T-cell (primary cell): ENCODE results near the gene PTPRB. TPM values are rescaled to one million over a fixed set of nuclear protein-coding genes. Genes with fewer than 3 reads are reported as not detected.

Experiments
- ATAC-seq, 4 experiments: fragments of 200-7000 bp in 3 of 4; fragments of 150-1000 bp in 1 of 4; cut with Tn5 transposase; replicated peaks in 1 of 4; 1 replicate in 3 of 4; 2 replicates in 1 of 4; pipeline ENCODE4 v1.10.0; 2021; ENCODE audit warnings: moderate library complexity in 3 of 4, mild to moderate bottlenecking in 2 of 4, moderate number of reproducible peaks in 1 of 4
- CTCF ChIA-PET, 2 donors: fragments of 300-600 bp; sonication (Branson Sonifier 250); formaldehyde crosslinking; loops; one replicate each; lab custom pipeline; 2022; ENCODE audit warnings: antibody characterized with exemption in 2 of 2; lab: Charles Lee
- POLR2A ChIA-PET, 2 donors: fragments of 300-600 bp; sonication (Branson Sonifier 250); formaldehyde crosslinking; loops; one replicate each; lab custom pipeline; 2022; ENCODE audit warnings: antibody characterized with exemption in 2 of 2; lab: Charles Lee
- DNase-seq, 35 experiments: peaks; one replicate each; pipeline versions ENCODE4 v3.0.0 to v3.0.0-alpha.2; 2013 to 2023
- H3K27ac ChIP-seq: one replicate; pipeline ENCODE4 v1.5.1; 2013; ENCODE audit warnings: low read length
- H3K27me3 ChIP-seq, 2 experiments: replicated peaks in 1 of 2; 1 replicate in 1 of 2; 2 replicates in 1 of 2; pipeline versions ENCODE4 v1.6.1 to v1.7.0; 2013; ENCODE audit warnings: low read length in 1 of 2, mixed read lengths in 1 of 2; ENCODE audit not compliant: control insufficient read depth in 2 of 2, insufficient read depth in 2 of 2; ENCODE audit errors: extremely low read depth in 1 of 2
- H3K36me3 ChIP-seq, 2 donors: 1 replicate in 1 of 2; 2 replicates in 1 of 2; pipeline versions ENCODE4 v1.6.1 to v1.7.0; 2013; ENCODE audit warnings: low read length in 1 of 2; ENCODE audit not compliant: control insufficient read depth in 2 of 2, insufficient read depth in 1 of 2; ENCODE audit errors: extremely low read depth in 1 of 2
- H3K4me1 ChIP-seq, 2 experiments: 1 replicate in 1 of 2; 2 replicates in 1 of 2; pipeline versions ENCODE4 v1.6.1 to v1.7.0; 2013; ENCODE audit warnings: low read length in 2 of 2, mixed read lengths in 1 of 2; ENCODE audit not compliant: insufficient read depth in 2 of 2, control insufficient read depth in 1 of 2; ENCODE audit errors: extremely low read depth in 1 of 2
- H3K4me3 ChIP-seq, 2 donors: 1 replicate in 1 of 2; 2 replicates in 1 of 2; pipeline versions ENCODE4 v1.5.1 to v1.7.0; 2013; ENCODE audit warnings: mild to moderate bottlenecking in 2 of 2, low read length in 1 of 2, moderate library complexity in 1 of 2; ENCODE audit not compliant: control insufficient read depth in 1 of 2; ENCODE audit errors: extremely low read depth in 1 of 2
- H3K9me3 ChIP-seq: 2 replicates; pipeline ENCODE4 v1.7.0; 2013
- H3K27ac Mint-ChIP-seq, 2 donors: one replicate each; pipeline ENCODE4 v1.8.0; 2020 to 2021; ENCODE audit warnings: mild to moderate bottlenecking in 2 of 2, mixed read lengths in 2 of 2
- H3K27me3 Mint-ChIP-seq, 2 donors: one replicate each; pipeline ENCODE4 v1.8.0; 2021 to 2022; ENCODE audit warnings: mixed read lengths in 2 of 2
- H3K36me3 Mint-ChIP-seq: one replicate; pipeline ENCODE4 v1.8.0; 2021; ENCODE audit warnings: mixed read lengths
- H3K4me1 Mint-ChIP-seq, 3 donors: one replicate each; pipeline ENCODE4 v1.8.0; 2020 to 2022; ENCODE audit warnings: mixed read lengths in 3 of 3, mild to moderate bottlenecking in 1 of 3
- H3K4me3 Mint-ChIP-seq, 3 donors: one replicate each; pipeline ENCODE4 v1.8.0; 2020 to 2022; ENCODE audit warnings: mild to moderate bottlenecking in 3 of 3, mixed read lengths in 3 of 3, moderate library complexity in 3 of 3
- H3K9me3 Mint-ChIP-seq, 3 donors: one replicate each; pipeline ENCODE4 v1.8.0; 2020 to 2022; ENCODE audit warnings: mixed read lengths in 3 of 3
- WGBS: methylation state at CpG from one replicate; pipeline ENCODE4 v1.1.5; 2013; ENCODE audit warnings: missing lambda C conversion rate; ENCODE audit not compliant: insufficient coverage; 5-methylcytosine and 5-hydroxymethylcytosine counted together
- total RNA-seq, 35 experiments: library from RNA in 6 of 35; stranded (reverse) in 6 of 35; fragments of 120-200 nt in 1 of 35; gene quantifications; one replicate each; pipeline versions ENCODE4 v1.2.1 to v1.2.4 and lab custom pipeline; 2013 to 2026

PTPRB gene
- total RNA-seq, 5 donors from 2014 or later (not counting 1 experiment from before 2014, with no cell fraction given): 0.06 to 0.30 (median 0.16) TPM; not detected in 1

DNA sequence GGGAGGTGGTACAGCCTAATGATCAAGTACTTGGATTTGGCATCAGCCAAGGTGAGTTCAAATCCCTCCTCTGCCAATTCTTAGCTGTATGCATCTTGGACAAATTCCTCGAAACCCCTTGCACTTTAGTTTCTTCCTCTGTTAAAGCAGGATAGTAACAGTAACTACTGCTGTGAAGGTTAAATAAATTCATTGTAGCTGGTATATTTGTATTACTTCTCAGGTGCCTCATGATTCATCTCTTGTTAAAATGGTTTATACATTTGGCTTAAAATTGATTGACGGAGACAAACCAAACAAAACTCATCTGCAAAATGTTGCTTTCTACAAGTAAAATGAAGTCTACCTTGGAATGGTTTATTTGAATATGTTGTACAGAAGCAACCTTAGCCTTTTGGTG, 2.3 kb upstream of the PTPRB start:
- no peak overlapping the region for H3K4me3 Mint-ChIP-seq
- H3K27ac Mint-ChIP-seq: no peak overlapping the region
- no CpG with 5 or more reads among the region's 2 CpGs for WGBS

GRCh38 chr12:70638639-70639360, 1.6 kb upstream of the PTPRB start:
- Mint-ChIP-seq H3K9me3 (no peaks in the 10 kb centered on the region), H3K36me3 (no peaks in the 10 kb centered on the region), H3K27me3 (peaks cover 8 to 23% of the 10 kb centered on the region in 2 donors), H3K27ac (no peak overlapping the region), H3K4me1 (no peaks in the 10 kb centered on the region), H3K4me3 (no peak overlapping the region)
- Histone ChIP-seq H3K27me3 (no peaks in the 10 kb centered on the region), H3K4me1 (no peaks in the 10 kb centered on the region), H3K36me3 (no peaks in the 10 kb centered on the region), H3K9me3 (no peaks in the 10 kb centered on the region), H3K27ac (no peak overlapping the region), H3K4me3 (no peak overlapping the region)
- DNase-seq (no peak), ATAC-seq (no peak)
- no CpG with 5 or more reads among the region's 1 CpG for WGBS
- CTCF ChIA-PET: interaction anchor here in 1 of 2 donors (0.5 kb wide), 1 partner anchor 1506 kb away, joined by 4 read pairs; no protein-coding TSS in a partner anchor
- POLR2A ChIA-PET: no interaction called here

More for the DNA sequence above, 2.3 kb upstream of the PTPRB start:
- Histone ChIP-seq H3K4me1 (no peaks in the 10 kb centered on the region), H3K9me3 (no peaks in the 10 kb centered on the region), H3K36me3 (no peaks in the 10 kb centered on the region), H3K27me3 (no peaks in the 10 kb centered on the region), H3K4me3 (no peak overlapping the region), H3K27ac (no peak overlapping the region)
- ChIA-PET POLR2A (no interaction called here), CTCF (no interaction called here)
- no peak for DNase-seq
- H3K9me3 Mint-ChIP-seq: no peaks in the 10 kb centered on the region
- no peaks in the 10 kb centered on the region for H3K4me1 Mint-ChIP-seq
- peaks cover 9 to 23% of the 10 kb centered on the region in 2 donors for H3K27me3 Mint-ChIP-seq
- no peak for ATAC-seq
- H3K36me3 Mint-ChIP-seq: no peaks in the 10 kb centered on the region

DNA sequence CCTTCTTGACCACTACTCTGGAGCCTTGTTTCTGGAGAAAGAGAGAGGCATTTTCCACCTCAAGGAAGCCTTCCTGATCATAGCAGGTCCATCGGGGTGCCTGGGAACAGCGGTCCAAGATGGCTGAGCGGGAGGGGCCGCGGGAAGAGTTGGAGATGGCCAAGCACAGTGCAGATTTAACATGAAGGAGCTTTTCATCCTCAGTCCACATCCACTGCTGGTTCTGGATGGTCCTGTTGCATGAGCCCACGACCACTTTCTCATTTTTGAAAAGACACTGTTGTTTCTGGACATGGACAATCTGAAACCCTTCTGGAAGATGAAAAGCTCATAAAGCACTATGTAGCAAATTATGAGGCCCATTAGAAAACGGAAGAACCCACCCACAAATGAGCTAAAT, 1.5 kb downstream of the PTPRB start:
- Histone ChIP-seq H3K27ac (no peak overlapping the region), H3K9me3 (no peaks in the 10 kb centered on the region), H3K36me3 (no peaks in the 10 kb centered on the region), H3K27me3 (no peaks in the 10 kb centered on the region), H3K4me1 (no peaks in the 10 kb centered on the region), H3K4me3 (no peak overlapping the region)
- H3K4me1 Mint-ChIP-seq: no peaks in the 10 kb centered on the region
- peaks cover 5 to 13% of the 10 kb centered on the region in 2 donors for H3K27me3 Mint-ChIP-seq
- ChIA-PET POLR2A (interaction anchor here in 1 of 2 donors (1.0 kb wide), 1 partner anchor 14 kb away, joined by 3 read pairs; no protein-coding TSS in a partner anchor), CTCF (interaction anchor here in 1 of 2 donors (0.9 kb wide), 1 partner anchor 736 kb away, joined by 3 read pairs; no protein-coding TSS in a partner anchor)
- H3K4me3 Mint-ChIP-seq: no peak overlapping the region
- 83% methylated on average over 6 of the region's 7 CpGs for WGBS
- ATAC-seq (no peak), DNase-seq (no peak)
- H3K27ac Mint-ChIP-seq: no peak overlapping the region
- H3K9me3 Mint-ChIP-seq: no peaks in the 10 kb centered on the region
- H3K36me3 Mint-ChIP-seq: no peaks in the 10 kb centered on the region

- H3K4me3 Mint-ChIP-seq: no peak overlapping the region
- H3K36me3 Mint-ChIP-seq: no peaks in the 10 kb centered on the region
- DNase-seq (no peak), ATAC-seq (no peak)
- H3K4me1 Mint-ChIP-seq: no peaks in the 10 kb centered on the region
- POLR2A ChIA-PET: no interaction called here
- Histone ChIP-seq H3K4me1 (no peaks in the 10 kb centered on the region), H3K4me3 (no peak overlapping the region), H3K36me3 (no peaks in the 10 kb centered on the region), H3K27me3 (no peaks in the 10 kb centered on the region), H3K27ac (no peak overlapping the region), H3K9me3 (no peaks in the 10 kb centered on the region)
- H3K27me3 Mint-ChIP-seq: no peaks in the 10 kb centered on the region
- peaks cover 0 to 5% (median 4%) of the 10 kb centered on the region in 3 donors for H3K9me3 Mint-ChIP-seq
- CTCF ChIA-PET: interaction anchor here in 1 of 2 donors (0.5 kb wide), 1 partner anchor 674 kb away, joined by 3 read pairs; no protein-coding TSS in a partner anchor
- WGBS: 67% methylated on average over 1 of the region's 3 CpGs
- no peak overlapping the region for H3K27ac Mint-ChIP-seq
Observed at GRCh38 chr12:70628701-70629480, 8.3 kb downstream of the PTPRB start.

DNA sequence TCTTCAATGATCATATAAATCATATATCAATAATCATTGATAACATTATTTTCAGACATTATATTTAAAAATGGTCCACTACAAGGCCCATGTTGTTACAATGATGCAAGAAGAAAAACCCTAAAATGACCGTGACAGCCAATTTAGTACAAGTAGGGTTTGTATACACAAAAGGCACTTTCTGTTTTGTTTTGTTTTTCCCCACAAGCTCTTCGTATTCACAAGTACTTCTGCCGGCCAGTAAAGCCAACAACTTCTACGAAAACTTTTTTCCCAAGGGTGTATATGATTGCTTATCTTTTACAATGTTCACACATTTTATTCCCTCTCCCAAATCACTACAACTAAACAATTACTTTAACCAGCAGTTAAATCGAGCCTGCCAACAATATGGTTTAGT, 9.6 kb downstream of the PTPRB start:
- DNase-seq: no peak
- Histone ChIP-seq H3K4me3 (no peak overlapping the region), H3K4me1 (no peaks in the 10 kb centered on the region), H3K36me3 (no peaks in the 10 kb centered on the region), H3K9me3 (no peaks in the 10 kb centered on the region), H3K27me3 (no peaks in the 10 kb centered on the region), H3K27ac (no peak overlapping the region)
- H3K27me3 Mint-ChIP-seq: peaks cover 3 to 5% of the 10 kb centered on the region in 2 donors
- H3K4me1 Mint-ChIP-seq: no peaks in the 10 kb centered on the region
- H3K36me3 Mint-ChIP-seq: no peaks in the 10 kb centered on the region
- POLR2A ChIA-PET: no interaction called here
- ATAC-seq: no peak
- H3K27ac Mint-ChIP-seq: no peak overlapping the region
- H3K9me3 Mint-ChIP-seq: peaks cover 0 to 5% (median 4%) of the 10 kb centered on the region in 3 donors
- WGBS: 100% methylated on average over 1 of the region's 5 CpGs
- H3K4me3 Mint-ChIP-seq: no peak overlapping the region
- CTCF ChIA-PET: interaction anchor here in 1 of 2 donors (0.6 kb wide), 1 partner anchor 1386 kb away, joined by 3 read pairs; no protein-coding TSS in a partner anchor

GRCh38 chr12:70626180-70626579, 11.0 kb downstream of the PTPRB start:
- no peak overlapping the region for H3K4me3 Mint-ChIP-seq
- Histone ChIP-seq H3K36me3 (no peaks in the 10 kb centered on the region), H3K9me3 (no peaks in the 10 kb centered on the region), H3K27me3 (no peaks in the 10 kb centered on the region), H3K4me3 (no peak overlapping the region), H3K27ac (no peak overlapping the region), H3K4me1 (no peaks in the 10 kb centered on the region)
- H3K9me3 Mint-ChIP-seq: peaks cover 0 to 5% (median 4%) of the 10 kb centered on the region in 3 donors
- CTCF ChIA-PET: no interaction called here
- POLR2A ChIA-PET: no interaction called here
- H3K4me1 Mint-ChIP-seq: no peaks in the 10 kb centered on the region
- H3K27me3 Mint-ChIP-seq: peaks cover 3 to 5% of the 10 kb centered on the region in 2 donors
- no peak overlapping the region for H3K27ac Mint-ChIP-seq
- DNase-seq (no peak), ATAC-seq (no peak)
- no peaks in the 10 kb centered on the region for H3K36me3 Mint-ChIP-seq
- WGBS: no CpG with 5 or more reads among the region's 3 CpGs
